ENCODE data around the gene STX1B. TPM values are rescaled to one million over a fixed set of nuclear protein-coding genes. Genes with fewer than 3 reads are reported as not detected.

The STX1B gene
- total RNA-seq, 1 experiment from 2014 or later = 1.3 TPM

DNA sequence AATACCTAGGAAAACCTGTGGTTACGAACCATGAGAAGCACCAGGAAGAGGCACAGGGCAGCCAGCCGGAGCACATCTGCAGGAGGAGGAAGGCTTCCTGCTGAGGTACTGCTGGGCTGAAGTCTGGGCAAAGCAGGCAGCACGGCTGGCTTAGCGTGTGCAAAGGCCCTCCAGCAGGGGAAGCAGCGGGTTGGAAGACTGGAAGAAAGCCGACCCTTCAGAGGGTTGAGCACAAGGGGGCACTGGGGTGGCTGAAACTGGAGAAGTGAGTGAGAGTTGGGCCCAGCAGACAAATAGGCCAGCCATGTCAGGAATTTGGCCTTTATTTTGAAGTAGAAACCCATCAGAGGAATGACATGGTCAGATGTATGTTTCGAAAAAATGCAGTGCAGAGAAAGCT is 37.6 kb downstream of the STX1B start:
- Mint-ChIP-seq H3K4me1 (ENCODE audit: low read depth, unreplicated experiment) (no peaks in the 10 kb centered on the region), H3K27me3 (ENCODE audit: unreplicated experiment) (no peaks in the 10 kb centered on the region), H3K27ac (ENCODE audit: unreplicated experiment) (no peak overlapping the region), H3K9me3 (ENCODE audit: low read depth, unreplicated experiment) (no peaks in the 10 kb centered on the region), H3K4me3 (ENCODE audit: low read depth, unreplicated experiment) (no peak overlapping the region), H3K36me3 (ENCODE audit: insufficient read depth, unreplicated experiment) (peaks cover 71% of the 10 kb centered on the region)
- CTCF ChIA-PET = no interaction called here
- BruUV-seq (replicated peaks) = no TSS peak
- TF ChIP-seq, protein P1, sequence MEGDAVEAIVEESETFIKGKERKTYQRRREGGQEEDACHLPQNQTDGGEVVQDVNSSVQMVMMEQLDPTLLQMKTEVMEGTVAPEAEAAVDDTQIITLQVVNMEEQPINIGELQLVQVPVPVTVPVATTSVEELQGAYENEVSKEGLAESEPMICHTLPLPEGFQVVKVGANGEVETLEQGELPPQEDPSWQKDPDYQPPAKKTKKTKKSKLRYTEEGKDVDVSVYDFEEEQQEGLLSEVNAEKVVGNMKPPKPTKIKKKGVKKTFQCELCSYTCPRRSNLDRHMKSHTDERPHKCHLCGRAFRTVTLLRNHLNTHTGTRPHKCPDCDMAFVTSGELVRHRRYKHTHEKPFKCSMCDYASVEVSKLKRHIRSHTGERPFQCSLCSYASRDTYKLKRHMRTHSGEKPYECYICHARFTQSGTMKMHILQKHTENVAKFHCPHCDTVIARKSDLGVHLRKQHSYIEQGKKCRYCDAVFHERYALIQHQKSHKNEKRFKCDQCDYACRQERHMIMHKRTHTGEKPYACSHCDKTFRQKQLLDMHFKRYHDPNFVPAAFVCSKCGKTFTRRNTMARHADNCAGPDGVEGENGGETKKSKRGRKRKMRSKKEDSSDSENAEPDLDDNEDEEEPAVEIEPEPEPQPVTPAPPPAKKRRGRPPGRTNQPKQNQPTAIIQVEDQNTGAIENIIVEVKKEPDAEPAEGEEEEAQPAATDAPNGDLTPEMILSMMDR (IDR thresholded peaks at IDR 0.05; ENCODE audit: unreplicated experiment) = no peak
- no peak for DNase-seq
- intact Hi-C loops (cut with micrococcal nuclease; ENCODE audit: unreplicated experiment) = no loop called here

DNA sequence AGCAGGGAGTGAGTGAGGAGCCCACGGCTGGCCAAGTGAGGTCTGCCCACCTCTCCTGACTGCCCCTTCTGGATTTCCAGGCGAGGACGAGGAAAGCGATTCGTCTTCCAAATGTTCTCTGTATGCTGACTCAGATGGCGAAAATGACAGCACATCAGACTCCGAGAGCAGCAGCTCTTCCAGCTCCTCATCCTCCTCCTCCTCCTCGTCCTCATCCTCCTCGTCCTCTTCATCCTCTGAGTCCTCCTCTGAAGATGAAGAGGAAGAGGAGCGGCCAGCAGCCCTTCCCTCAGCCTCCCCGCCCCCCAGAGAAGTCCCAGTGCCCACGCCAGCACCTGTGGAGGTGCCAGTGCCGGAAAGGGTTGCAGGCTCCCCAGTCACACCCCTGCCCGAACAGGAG is 39.1 kb downstream of the STX1B start:
- BruUV-seq (replicated peaks) = no TSS peak
- H3K27ac Mint-ChIP-seq (ENCODE audit: unreplicated experiment) = no peak overlapping the region
- no peaks in the 10 kb centered on the region for H3K27me3 Mint-ChIP-seq (ENCODE audit: unreplicated experiment)
- H3K9me3 Mint-ChIP-seq (ENCODE audit: low read depth, unreplicated experiment) = no peaks in the 10 kb centered on the region
- DNase-seq = no peak
- intact Hi-C loops (cut with micrococcal nuclease; ENCODE audit: unreplicated experiment) = no loop called here
- H3K4me1 Mint-ChIP-seq (ENCODE audit: low read depth, unreplicated experiment) = no peaks in the 10 kb centered on the region
- TF ChIP-seq, protein P1 (IDR thresholded peaks at IDR 0.05; ENCODE audit: unreplicated experiment) = no peak
- H3K4me3 Mint-ChIP-seq (ENCODE audit: low read depth, unreplicated experiment) = no peak overlapping the region
- CTCF ChIA-PET = interaction anchor here (0.6 kb wide), 1 partner anchor 197 kb away, joined by 3 read pairs; no protein-coding TSS in a partner anchor
- H3K36me3 Mint-ChIP-seq (ENCODE audit: insufficient read depth, unreplicated experiment) = peaks cover 79% of the 10 kb centered on the region

DNA sequence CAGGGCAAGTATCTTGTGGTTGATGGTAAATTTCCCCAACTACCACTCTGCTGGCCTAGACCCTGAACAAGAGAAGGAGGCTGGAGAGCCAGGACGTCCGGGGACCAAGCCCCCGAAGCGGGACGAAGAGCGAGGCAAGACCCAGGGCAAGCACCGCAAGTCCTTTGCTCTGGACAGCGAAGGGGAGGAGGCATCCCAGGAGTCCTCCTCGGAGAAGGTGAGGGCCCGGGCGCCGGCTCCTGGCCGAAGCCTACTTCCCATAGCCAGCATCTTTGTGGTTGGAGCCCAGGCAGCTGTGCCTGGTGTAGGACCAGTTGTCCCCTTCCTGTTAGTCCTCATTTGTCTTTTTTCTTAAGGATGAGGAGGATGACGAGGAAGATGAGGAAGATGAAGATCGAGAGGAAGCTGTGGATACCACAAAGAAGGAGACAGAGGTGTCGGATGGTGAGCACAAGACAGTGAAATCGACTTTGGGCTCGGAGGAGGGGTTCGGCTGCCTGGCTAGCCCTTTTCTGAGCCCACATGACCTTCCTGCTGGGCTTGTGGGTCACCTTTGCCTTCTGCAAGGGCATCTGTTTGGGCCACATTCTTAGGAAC is 41.1 kb downstream of the STX1B start:
- Mint-ChIP-seq H3K27ac (ENCODE audit: unreplicated experiment) (no peak overlapping the region), H3K36me3 (ENCODE audit: insufficient read depth, unreplicated experiment) (peaks cover 84% of the 10 kb centered on the region), H3K4me3 (ENCODE audit: low read depth, unreplicated experiment) (no peak overlapping the region), H3K4me1 (ENCODE audit: low read depth, unreplicated experiment) (no peaks in the 10 kb centered on the region), H3K9me3 (ENCODE audit: low read depth, unreplicated experiment) (no peaks in the 10 kb centered on the region), H3K27me3 (ENCODE audit: unreplicated experiment) (no peaks in the 10 kb centered on the region)
- BruUV-seq (replicated peaks) = no TSS peak
- intact Hi-C loops (cut with micrococcal nuclease; ENCODE audit: unreplicated experiment) = no loop called here
- CTCF ChIA-PET = interaction anchor here (0.9 to 1.1 kb wide), 2 partner anchors 11 to 13 kb away, joined by 3 read pairs; no protein-coding TSS in a partner anchor
- DNase-seq = no peak
- TF ChIP-seq, protein P1 (IDR thresholded peaks at IDR 0.05; ENCODE audit: unreplicated experiment) = no peak

DNA sequence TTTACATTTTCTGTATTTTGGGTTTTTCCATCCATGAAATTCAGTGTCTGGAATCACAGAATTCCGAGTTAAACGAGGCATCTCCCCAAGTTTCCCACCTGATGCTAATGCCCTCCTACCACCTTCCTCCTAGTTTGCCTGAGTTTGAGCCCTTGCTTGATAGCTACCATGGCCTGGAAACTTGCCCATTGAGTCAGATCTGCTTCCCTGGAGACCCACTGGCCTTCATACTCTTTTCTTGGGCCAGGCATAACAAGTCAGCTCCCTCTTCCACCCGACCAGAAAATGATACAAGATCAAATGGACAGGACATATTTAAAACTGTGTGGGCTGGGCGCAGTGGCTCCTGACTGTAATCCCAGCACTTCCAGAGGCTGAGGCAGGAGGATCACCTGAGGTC is 42.6 kb downstream of the STX1B start:
- intact Hi-C loops (cut with micrococcal nuclease; ENCODE audit: unreplicated experiment) = no loop called here
- TF ChIP-seq, protein P1 (IDR thresholded peaks at IDR 0.05; ENCODE audit: unreplicated experiment) = no peak
- H3K4me3 Mint-ChIP-seq (ENCODE audit: low read depth, unreplicated experiment) = no peak overlapping the region
- DNase-seq = no peak
- no peaks in the 10 kb centered on the region for H3K9me3 Mint-ChIP-seq (ENCODE audit: low read depth, unreplicated experiment)
- H3K27me3 Mint-ChIP-seq (ENCODE audit: unreplicated experiment) = no peaks in the 10 kb centered on the region
- H3K27ac Mint-ChIP-seq (ENCODE audit: unreplicated experiment) = peak overlapping the region; percentile 17
- no peaks in the 10 kb centered on the region for H3K4me1 Mint-ChIP-seq (ENCODE audit: low read depth, unreplicated experiment)
- no TSS peak for BruUV-seq (replicated peaks)
- CTCF ChIA-PET = no interaction called here
- peaks cover 74% of the 10 kb centered on the region for H3K36me3 Mint-ChIP-seq (ENCODE audit: insufficient read depth, unreplicated experiment)
